ENCODE results near the gene RFNG.

The RFNG gene

DNA sequence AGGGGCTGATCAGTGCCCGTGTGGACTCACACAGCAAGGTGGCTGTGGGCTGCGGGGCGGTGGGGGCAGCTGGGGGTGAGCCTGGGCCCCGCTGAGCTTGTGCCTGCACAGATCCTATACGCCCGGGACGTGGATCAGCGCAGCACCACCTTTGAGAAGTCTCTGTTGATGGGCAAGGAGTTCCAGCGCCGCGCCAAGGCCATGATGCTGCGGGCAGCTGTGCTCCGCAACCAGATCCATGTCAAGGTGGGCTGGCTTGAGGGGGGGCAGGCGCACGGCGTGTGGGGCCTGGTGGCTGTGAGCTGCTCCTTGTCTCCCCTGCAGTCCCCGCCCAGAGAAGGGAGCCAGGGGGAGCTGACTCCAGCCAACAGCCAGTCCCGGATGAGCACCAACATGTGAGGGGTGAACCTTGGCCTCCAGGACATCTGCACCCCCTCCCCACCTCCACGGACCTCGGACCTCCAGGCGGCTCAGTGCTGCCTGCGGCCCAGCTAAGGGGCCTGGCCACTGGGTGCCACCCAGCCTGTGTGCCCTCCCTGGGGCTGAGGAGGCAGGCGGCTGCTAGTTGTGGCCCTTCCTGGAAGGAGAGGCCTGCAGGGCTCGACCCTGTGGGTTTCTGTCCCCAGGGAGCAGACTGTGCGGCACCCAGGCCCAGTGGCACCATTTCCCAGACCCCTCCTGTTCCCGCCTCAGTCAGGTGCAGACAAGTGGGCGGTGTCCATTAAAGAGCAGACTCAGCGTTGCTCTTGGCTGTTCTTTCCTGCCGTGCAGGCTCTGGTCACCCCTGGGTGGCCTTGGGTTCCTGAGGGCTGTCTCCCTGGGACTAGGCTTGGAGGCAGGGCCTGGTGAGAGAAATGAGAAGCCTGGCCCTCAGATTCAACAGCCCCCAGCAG, 5.4 kb upstream of the RFNG start:
- no peak for DNase-seq

DNA sequence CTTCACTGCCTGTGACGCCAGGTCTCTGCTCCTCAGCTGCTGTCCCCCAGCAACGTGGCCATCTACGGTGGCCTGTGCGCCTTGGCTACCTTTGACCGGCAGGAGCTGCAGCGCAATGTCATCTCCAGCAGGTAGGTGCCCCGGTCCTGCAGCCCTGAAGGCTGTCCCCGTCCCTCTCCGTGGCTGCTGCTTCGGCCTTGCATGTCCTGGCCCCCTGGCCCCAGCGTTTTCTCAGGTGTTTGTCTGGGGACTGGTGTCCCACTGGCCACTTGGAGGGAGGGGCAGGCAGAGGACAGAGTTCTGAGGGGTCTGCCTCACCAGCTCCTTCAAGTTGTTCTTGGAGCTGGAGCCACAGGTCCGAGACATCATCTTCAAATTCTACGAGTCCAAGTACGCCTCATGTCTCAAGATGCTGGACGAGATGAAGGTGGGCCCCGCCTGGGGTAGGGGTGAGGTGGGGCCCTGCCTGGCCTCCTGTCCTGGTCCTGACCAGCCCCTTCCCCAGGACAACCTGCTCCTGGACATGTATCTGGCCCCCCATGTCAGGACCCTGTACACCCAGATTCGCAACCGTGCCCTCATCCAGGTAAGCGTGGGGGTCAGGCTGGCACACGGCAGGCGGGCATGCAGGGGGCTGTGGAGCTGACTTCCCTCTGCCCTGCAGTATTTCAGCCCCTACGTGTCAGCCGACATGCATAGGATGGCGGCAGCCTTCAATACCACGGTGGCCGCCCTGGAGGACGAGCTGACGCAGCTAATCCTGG, 4.5 kb upstream of the RFNG start:
- no peak for DNase-seq

DNA sequence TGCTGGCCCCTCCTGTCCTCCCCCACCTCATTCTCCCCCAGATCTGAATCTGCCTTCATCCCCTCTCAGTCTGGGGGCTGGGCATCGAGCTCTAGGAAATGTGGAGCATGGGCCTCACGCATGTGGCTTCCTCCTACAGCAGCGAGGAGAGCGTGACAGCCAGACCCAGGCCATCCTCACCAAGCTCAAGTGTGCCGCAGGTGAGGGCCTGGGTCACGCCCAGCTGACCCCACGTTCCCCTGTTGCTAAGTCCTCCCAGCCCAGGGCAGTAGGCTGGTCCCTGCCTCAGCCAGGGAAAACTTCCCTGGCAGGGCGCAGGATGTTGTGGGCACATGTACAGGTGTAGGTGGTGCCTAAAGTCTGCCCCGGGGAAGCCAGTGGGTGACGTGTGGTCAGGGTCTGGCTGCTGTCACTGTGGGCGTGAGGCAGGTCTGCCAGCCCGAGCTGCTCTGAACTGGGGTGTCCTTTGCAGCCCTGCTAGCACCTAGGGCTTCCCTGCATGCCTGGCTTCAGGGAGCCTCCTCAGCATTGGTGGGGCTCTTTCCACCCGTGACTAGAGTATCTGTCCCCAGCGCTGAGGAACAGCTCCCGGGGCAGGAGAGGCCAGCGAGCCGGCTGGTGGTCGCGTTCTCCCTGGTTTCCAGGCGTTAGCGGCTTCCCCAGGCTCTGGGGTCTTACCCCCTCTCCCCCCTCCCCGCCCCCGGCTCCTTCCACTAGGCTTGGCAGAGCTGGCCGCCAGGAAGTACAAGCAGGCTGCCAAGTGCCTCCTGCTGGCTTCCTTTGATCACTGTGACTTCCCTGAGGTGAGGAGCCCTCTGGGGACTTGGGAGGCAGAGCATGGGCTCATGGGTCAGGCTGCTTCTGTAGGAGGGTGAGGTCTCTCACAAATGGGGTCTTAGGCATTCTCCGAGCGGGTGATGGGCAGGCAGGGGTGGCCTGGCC, 3.7 kb upstream of the RFNG start:
- DNase-seq, result no peak

DNA sequence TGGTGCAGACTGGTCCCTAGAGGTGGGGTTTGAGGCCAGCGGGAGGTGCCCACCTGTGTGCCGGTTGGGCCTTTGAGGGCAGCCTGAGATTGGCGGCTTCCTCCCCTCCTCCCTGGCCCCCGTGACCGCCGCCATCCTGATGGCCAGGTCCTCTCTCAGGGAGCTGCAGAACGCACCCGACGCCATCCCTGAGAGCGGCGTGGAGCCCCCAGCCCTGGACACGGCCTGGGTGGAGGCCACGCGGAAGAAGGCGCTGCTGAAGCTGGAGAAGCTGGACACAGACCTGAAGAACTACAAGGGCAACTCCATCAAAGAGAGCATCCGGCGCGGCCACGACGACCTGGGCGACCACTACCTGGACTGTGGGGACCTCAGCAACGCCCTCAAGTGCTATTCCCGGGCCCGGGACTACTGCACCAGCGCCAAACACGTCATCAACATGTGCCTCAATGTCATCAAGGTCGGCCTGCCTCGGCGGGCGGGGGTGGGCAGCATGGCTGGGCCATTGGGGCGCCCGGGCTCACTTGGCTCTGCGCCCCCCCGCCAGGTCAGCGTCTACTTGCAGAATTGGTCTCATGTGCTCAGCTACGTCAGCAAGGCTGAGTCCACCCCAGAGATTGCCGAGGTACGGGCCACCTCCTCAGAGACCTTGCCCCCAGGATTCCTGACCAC, 2.9 kb upstream of the RFNG start:
- no peak for DNase-seq

DNA sequence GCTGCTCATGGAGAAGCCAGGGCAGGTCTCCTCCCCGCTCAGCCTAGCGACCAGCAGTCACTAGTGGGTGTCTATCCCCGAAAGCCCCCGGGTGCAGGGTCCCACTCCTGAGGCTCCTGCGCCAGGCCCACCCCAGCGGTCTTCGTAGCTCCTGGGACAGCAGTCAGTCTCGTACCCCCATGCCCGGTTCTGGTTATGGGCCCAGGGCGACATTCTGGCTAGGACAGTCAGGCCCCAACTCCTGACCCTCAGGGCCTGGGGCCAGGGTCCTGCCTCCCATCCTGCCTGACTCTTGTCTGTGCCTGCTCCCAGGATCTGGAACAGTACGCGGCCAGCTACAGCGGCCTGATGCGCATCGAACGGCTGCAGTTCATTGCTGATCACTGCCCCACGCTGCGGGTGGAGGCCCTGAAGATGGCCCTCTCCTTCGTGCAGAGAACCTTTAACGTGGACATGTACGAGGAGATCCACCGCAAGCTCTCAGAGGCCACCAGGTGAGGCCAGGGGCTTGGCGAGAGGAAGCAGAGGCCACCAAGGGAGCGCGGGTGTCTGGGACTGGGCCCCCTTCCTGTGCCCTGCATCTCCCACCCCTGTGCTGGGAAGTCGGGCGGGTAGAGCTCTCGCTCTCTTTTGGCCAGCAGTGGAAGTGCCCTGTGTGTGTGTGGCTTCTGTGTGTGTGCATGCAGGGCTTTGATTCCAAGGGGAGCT, 2.1 kb upstream of the RFNG start:
- no peak for DNase-seq

DNA sequence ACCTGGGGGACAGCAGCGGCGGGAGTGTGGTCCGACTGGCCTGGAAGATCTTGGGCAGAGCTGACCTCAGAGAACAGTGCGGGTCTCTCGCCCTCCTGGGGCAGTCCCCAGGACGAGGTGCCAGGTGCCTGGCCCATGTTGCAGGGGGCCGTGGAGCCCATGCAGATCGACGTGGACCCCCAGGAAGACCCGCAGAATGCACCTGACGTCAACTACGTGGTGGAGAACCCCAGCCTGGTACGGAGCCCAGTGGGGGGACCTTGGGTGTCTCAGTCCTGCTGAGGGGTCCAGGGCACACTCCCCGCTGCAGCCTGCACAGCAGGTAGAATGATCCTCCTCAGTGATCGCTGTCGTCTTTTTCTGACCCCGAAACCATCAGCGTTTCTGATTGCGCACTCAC, 1.5 kb upstream of the RFNG start:
- no peak for DNase-seq

DNA sequence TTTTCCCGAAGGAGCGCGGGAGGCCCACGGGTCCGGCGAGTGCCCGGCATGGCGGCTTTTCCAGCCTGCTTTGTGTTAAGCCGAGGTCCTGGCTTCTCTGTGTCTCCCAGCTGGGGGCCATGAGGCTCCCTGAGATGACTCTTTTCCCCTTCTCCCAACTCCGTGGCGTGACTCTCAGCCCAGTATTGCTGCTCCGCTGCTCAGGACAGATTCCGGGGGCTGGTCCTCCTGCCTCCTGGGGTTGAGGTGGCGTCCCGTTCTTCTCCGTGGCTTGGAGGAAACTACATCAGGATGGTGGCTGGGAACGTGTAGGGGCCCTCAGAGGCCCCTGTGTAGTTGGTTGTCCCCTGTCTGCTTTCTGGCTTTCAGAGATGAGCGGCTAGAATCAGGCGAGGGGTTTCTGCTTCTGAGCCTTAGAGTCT, 1.0 kb upstream of the RFNG start:
- no peak for DNase-seq

DNA sequence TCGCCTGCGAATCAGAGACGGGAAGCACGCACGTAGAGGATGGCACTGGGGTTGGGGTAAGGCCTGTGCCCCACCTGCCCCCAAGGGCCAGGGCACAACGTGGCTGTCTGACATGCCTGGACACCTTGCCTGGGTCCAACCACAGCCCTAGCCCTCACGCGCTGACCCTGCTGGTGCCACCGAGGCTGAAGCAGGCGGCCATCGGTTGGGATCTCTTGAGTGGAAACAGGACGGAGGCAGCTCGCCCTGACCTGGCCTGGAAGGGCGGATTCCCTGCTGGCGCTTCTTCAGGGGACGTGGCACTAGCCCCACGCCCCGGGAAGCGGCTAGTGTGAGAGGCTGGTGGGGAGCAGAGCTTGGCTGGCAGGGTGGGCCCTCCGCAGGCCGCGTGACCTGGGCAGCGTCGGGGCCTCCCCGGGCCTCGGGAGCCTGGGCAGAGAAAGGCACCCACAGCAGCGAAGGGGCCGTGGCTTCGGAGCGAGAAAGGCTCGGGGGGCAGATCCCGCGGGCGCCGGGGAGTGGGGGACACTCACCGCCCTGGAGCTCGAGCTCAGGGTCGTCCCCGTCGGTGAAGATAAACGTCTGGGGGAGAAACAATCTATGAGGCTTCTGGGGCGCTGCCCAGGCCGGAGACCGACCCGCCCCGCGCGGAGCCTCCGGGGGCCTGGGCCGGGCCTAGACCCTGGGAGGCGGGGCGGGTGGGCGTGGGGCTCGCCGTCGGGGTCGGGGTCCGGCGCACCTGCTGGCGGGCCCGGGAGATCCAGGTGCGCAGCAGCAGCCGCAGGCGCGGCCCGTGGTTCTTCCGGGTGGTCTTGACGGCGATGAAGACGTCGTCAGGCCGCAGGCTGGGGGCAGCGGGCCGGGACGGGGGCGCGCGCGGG, 610 bp downstream of the RFNG start:
- DNase-seq, result no peak

DNA sequence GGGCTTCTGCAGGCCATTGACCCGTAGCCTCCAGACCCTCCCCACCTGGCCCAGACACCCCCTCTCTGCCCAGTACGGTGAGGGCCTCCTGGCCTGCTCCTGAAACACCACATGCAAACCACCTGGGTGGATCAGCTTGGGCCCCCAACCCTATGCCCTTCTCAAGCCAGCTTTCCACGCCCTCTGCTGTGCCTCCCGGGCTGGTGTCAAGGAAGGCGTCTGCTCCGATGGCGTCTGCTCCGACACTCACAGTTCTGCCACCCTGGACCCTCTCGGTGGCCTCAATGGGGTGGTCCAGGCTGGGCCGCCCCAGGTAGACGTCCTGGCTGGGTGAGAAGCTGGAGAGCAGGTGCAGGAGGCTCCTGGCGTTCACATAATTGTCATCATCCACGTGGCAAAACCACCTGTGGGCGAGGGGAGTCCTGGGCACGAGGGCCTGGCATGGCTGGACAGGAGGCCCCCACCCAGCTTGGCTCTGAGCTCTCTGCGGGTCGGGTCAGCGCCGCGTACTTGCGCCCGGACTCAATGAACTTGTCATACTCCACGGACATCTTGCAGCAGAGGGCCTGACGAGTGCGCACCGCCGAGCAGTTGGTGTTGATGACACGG, 1.4 kb downstream of the RFNG start:
- DNase-seq, result no peak

DNA sequence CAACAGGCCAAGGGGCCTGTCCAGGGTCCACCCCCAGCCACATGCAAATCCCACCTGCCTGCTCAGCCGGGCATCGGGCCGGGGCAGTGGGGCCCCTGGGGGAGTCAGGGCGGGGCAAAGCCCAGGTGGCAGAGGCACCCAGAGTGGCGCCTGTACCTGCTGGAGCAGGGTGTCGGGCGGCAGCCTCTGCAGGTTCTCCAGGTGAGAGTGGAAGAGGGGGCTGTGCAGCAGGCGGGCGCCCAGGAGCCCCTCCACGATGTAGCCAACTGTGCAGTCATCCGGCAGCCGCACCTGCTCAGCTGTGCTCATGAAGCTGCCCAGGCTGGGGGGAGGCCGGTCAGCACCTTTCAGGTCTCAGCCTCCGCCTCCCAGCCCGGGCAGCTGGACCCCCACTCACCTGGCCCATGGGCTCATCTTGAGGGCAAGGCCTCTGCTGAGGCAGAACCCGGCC, 2.1 kb downstream of the RFNG start:
- DNase-seq, result no peak

DNA sequence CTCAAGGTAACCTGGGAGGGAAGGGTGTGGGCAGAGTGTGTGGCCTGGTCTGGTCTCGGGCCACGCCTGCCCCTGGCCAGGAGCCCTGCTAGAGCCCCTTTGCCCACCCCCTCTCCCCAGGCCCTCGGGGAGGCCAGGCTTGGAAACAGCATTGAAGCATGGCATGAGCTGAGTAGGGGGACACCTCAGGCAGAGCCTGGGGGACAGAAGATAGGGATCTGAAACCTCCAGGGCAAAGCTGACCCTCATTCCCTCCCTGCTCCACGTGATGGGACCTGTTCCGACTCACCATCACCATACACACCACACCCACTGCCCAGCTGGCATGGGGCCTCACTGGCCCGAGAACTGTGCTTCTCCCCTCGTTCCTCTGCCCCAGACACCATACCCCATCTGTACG, 2.5 kb downstream of the RFNG start:
- DNase-seq, result no peak

DNA sequence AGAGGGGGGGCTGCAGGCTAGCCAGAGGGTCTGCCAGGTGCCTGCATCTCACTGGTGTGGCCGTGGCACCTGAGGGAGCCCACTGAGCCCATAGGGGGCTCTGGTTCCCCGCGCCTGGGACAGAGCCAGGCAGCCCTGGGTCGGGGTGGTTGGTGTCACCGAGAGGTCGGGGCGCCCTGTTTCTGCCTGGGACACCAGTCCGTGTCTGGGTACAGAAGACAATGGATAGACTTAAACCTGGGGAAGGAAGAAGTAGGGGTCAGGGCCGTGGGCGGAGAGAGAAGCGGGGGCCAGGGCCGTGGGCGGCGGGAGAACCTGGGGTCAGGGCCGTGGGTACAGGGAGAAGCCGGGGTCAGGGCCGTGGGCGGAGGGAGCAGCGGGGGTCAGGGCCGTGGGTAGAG, 3.0 kb downstream of the RFNG start:
- no peak for DNase-seq

DNA sequence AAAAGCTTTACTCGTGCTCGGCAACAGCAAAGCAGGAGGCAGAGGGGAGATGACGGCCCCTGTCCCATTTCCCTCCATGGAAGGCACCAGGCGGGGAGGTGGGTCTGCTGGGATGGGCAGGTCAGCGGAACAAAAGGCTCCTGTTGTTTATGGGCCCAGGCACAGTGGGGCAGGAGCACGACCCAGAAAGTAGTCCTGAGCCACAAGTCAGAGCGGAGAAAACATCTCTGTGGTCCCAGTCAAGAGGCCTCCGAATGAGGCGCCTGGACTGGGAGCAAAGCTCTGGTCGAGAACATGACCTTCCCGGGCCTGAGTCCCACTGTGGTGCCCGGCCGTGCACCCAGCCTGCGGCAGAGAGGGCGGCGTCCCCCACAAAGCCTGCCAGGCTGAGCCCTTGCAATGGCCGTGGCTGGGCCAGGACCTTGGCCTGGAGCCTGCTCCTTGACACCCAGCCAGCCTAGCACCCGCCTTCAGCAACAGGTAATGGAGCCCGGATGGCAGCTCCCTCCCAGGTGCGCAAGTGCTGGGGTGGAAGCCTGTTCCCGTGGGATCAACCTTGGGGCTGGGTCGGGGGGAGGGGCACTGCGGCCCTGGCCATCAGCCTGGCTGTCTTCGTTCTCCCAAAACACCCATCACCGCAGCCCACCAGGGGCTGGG, 3.6 kb downstream of the RFNG start:
- no peak for DNase-seq

DNA sequence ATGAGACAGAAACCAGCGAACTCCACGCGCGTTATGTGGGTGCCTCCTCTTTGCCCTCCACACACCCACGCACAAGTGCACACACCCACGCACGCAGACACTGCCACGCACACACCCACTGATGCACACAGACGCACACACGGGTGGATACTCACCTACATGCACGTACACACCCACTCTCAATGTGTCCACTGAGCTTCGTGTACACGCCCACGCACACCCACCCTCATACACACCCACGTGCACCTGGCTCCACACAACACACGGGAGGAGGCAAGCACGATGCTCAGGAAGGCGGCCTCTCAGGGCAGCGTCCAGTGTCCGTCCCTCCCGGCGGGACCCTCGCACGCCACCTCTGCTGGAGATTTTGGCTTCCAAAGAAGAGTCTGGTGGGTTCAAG, 4.2 kb downstream of the RFNG start:
- no peak for DNase-seq

DNA sequence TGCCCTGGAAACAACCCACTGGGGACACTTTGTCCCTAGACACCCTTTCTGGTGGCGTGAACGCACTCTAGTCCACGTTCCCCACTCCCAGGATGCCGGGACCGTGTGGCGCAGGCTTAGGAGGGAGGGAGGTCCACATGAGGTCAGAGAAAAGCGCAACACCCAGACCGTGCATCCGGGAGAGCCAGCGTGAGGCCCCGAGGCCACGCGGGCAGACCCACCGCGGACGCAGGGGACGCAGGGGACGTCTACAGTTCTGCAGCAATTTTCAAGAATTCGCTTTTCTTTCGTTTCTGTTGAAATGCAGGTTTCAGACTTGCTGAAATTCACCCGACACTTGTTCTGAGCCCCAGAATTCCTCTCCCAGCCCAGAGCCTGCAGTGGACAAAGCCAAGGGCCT, 4.7 kb downstream of the RFNG start:
- no peak for DNase-seq

DNA sequence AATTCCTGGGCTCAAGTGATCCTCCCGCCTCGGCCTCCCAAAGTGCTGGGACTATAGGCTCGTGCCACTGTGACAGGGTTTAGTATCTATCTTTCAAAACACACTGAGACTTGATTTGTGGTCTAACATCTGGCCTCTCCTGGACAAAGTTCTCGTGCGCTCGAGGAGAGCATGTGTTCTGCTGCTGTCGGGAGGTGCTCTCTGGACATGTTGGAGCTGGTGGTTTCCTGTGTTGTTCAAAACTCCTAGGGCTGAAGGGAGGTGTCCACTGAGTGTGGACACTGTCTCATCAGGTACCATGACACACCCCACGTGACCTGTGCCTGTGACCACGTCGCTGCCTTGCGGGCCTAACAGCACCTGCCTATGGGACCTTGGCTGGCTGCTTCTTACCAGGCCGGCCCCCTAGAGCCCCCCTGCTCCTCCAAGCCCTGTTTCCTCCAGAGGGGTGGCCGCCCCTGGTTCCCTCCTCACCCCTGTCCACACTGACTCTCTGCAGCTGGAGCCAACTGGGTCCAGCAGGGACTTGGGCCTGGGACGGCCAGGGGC, 5.6 kb downstream of the RFNG start:
- no peak for DNase-seq

DNA sequence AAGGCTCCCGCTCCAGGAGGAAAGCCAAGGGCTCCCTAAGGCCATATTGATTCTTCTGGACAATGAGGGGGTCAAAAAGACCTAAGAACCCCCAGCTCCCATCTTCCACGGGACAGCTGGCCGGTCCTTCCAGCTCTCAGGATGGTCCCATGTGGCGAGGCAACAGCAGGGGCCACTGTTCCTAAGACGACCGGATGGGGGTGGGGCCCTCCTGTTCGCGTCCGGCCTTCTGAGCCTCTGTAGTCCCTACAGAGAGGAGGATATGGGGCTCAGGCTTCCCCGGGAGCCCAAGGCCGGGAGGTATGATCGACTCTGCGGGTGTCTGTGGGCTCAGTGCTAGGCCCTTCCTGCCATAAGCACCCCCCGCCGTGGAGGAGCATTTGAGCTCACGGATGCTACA, 8.1 kb downstream of the RFNG start:
- no peak for DNase-seq

DNA sequence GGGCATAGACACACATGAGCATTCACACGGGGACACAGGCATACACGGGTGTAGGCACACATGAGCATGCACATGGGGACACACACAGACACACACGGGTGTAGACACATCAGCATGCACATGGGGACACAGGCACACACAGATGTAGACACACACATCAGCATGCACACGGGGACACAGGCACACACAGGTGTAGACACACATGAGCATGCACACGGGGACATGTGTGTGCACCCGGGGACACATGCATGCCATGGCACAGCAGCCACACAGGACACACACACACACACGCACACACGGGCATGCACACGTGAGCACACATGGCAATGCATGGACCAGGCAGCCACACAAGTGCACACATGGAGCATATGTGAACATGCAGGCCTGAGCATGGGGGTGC, 9.0 kb downstream of the RFNG start:
- no peak for DNase-seq

DNA sequence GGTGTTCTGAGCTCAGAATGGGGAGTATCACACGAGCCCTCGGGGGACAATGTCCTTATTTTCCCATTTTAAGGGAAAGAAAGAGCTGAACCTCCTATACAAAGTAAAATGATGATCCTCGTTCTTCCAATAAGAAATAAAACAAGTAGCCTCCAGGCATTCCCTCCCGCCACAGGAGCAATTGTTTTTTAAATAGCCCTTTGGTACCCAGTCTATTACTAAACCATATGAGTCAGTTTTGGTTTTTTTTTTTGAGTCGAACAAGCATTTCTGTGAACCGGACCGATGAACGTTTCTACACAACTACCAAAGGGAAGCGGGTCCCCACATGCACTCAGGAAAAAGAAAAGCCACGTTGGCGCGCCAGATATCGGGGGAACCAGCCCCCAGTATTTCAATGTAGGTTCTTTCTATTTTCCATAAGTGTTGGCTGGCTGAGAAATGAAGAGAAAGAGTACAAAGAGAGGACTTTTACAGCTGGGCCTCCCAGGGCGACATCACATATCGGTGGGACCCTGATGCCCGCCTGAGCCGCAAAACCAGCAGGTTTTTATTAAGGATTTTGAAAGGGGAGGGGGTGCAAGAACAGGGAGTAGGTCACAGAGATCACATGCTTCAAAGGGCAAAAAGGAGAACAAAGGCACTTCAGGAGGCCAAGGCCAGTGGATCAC, 10.3 kb downstream of the RFNG start:
- DNase-seq, result no peak
